Measurements from ENCODE around the gene NRARP. TPM values are rescaled to one million over a fixed set of nuclear protein-coding genes. Genes with fewer than 3 reads are reported as not detected.

NRARP gene
- total RNA-seq, 1 experiment from 2014 or later, result 7.4 TPM

DNA sequence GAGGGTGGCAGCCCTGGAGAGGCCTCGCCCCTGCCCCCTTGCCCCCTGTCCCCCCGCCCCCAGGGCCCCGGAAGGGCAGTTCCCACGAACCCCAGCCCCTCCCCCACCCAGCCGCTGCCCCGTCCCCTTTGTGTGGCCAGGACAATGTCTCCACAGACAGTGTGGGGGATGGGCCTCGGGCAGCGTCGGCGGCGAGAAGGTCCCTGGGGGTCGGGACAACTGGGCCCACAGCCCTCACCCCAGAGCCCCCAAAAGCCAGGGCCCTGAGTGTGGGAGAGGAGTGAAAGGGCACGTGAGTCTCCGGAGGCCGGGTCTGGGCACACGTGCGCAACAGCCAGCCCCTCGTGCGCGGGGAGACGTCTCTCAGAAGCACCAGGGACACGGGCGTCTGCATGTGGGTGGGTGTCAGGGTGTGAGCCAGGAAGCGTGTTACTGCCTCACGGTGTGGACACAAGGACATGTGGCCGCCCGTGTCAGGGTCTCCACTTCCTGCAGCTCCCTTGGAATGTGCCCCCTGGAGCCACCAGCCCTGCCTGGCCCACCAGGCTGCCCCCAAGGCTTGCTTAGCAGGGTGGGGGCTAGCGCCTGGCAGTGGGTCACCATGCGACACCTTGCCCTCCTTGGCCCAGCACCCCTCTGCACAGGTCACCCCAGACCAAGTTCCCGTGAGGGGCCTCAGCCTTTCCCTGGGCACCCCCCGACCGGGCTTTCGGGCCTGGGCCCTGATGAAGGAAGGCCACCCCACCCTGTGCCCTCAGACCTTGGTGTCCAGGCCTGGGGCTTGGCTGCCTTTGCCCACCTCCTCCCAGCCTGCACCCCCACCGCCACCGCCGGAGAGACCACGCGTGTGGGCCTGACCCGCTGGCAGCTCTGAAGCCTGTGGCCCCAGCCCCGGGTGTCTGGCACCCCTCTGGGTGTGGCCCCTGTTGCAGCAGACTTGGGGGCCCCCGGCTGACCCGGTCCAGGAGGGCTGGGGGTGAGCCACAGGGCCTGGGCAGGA lies 12.8 kb upstream of the NRARP start:
- Histone ChIP-seq H3K9me3 (ENCODE audit: low read depth, low read length, poor library complexity, severe bottlenecking) (no peaks in the 10 kb centered on the region), H3K36me3 (ENCODE audit: insufficient read depth, low read length, poor library complexity, severe bottlenecking) (no peaks in the 10 kb centered on the region), H3K4me3 (ENCODE audit: low read depth, low read length, poor library complexity, severe bottlenecking) (no peak overlapping the region), H3K27me3 (replicated peaks; ENCODE audit: insufficient read depth, low read depth, low read length, poor library complexity) (no peaks in the 10 kb centered on the region), H3K4me1 (ENCODE audit: insufficient read depth, low read length, poor library complexity, severe bottlenecking) (peaks cover 13% of the 10 kb centered on the region), H3K27ac (ENCODE audit: low read depth, low read length, poor library complexity, severe bottlenecking) (no peak overlapping the region)
- POLR2A ChIA-PET (ENCODE audit: low non-redundant PET), result no interaction called here
- CTCF ChIA-PET, result no interaction called here
- intact Hi-C loops (cut with micrococcal nuclease; ENCODE audit: unreplicated experiment), result no loop called here
- no TSS peak for BruUV-seq (replicated peaks)
- DNase-seq (ENCODE audit: low spot score), result no peak
- TF ChIP-seq, protein P1, sequence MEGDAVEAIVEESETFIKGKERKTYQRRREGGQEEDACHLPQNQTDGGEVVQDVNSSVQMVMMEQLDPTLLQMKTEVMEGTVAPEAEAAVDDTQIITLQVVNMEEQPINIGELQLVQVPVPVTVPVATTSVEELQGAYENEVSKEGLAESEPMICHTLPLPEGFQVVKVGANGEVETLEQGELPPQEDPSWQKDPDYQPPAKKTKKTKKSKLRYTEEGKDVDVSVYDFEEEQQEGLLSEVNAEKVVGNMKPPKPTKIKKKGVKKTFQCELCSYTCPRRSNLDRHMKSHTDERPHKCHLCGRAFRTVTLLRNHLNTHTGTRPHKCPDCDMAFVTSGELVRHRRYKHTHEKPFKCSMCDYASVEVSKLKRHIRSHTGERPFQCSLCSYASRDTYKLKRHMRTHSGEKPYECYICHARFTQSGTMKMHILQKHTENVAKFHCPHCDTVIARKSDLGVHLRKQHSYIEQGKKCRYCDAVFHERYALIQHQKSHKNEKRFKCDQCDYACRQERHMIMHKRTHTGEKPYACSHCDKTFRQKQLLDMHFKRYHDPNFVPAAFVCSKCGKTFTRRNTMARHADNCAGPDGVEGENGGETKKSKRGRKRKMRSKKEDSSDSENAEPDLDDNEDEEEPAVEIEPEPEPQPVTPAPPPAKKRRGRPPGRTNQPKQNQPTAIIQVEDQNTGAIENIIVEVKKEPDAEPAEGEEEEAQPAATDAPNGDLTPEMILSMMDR (conservative IDR thresholded peaks at IDR 0.05; ENCODE audit: low read depth, low read length), result no peak
- TF ChIP-seq EZH2 (IDR thresholded peaks at IDR 0.05; ENCODE audit: borderline replicate concordance, low read depth, low read length, poor library complexity, severe bottlenecking), result no peak

DNA sequence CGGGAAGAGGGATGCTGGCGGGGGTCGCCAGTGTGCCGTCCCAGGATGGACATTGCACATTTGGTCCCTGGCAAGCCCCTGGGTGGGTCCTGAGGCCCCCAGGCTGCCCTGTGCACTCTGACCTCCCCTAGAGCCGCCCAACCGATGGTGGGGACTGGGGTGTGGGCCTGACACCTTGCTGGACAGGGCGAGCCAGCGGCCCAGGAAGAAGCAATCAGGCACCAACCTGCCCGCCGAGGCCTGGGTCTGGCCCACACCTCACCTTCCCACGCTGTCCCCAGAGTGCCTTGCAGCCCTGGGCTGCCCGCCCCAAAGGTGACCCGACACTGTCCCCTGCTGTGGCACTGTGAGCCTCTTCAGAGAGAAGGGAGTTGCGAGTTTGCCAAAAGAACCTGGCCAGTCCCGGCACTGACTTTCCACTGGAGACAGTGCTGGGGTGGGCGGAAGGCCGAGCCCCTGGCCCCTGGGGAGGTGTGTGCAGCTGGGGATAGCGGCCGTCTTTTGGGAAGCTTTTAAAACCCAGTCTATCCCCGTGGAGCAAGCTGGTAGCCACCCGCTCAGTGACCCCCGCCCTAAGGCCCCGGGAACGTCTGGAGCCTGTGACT lies 12.0 kb upstream of the NRARP start:
- no peaks in the 10 kb centered on the region for H3K36me3 ChIP-seq (ENCODE audit: insufficient read depth, low read length, poor library complexity, severe bottlenecking)
- no peak overlapping the region for H3K27ac ChIP-seq (ENCODE audit: low read depth, low read length, poor library complexity, severe bottlenecking)
- no peak for TF ChIP-seq EZH2 (IDR thresholded peaks at IDR 0.05; ENCODE audit: borderline replicate concordance, low read depth, low read length, poor library complexity, severe bottlenecking)
- TF ChIP-seq, protein P1 (conservative IDR thresholded peaks at IDR 0.05; ENCODE audit: low read depth, low read length), result no peak
- POLR2A ChIA-PET (ENCODE audit: low non-redundant PET), result no interaction called here
- DNase-seq (ENCODE audit: low spot score), result no peak
- no peaks in the 10 kb centered on the region for H3K9me3 ChIP-seq (ENCODE audit: low read depth, low read length, poor library complexity, severe bottlenecking)
- no TSS peak for BruUV-seq (replicated peaks)
- no peaks in the 10 kb centered on the region for H3K27me3 ChIP-seq (replicated peaks; ENCODE audit: insufficient read depth, low read depth, low read length, poor library complexity)
- H3K4me1 ChIP-seq (ENCODE audit: insufficient read depth, low read length, poor library complexity, severe bottlenecking), result peaks cover 13% of the 10 kb centered on the region
- CTCF ChIA-PET, result no interaction called here
- intact Hi-C loops (cut with micrococcal nuclease; ENCODE audit: unreplicated experiment), result no loop called here
- no peak overlapping the region for H3K4me3 ChIP-seq (ENCODE audit: low read depth, low read length, poor library complexity, severe bottlenecking)

DNA sequence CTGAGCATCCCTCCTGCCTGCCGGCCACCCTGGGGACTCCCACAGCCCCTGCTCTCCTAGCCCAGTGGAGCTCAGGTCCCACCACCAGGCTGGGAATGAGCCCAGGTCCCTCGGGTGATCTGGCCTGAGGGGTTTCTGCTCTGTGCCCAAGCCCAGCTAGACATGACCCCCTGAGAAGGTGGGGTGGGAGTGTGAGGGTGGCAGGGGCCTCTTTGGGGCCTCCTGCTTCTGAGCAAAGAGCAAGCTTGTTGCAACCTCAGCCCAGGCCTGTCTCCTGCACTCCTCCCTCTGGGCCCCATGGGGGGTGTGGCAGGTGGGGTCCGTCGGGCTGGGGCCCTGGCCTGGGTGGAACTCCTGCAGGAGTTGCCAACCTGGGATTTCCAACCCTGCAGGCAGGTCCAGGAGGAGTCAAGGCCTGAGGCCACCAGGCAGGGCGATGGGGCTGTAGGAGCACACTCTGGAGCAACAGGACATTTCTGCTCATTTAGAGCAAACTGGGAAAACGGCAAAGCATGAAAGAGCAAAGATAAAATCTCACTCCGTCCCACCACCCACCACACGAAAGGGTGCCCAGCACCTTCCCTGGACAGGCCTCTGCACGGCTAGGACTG lies 11.4 kb upstream of the NRARP start:
- no peak for DNase-seq (ENCODE audit: low spot score)
- ChIA-PET POLR2A (ENCODE audit: low non-redundant PET) (no interaction called here), CTCF (no interaction called here)
- no TSS peak for BruUV-seq (replicated peaks)
- Histone ChIP-seq H3K4me3 (ENCODE audit: low read depth, low read length, poor library complexity, severe bottlenecking) (no peak overlapping the region), H3K27me3 (replicated peaks; ENCODE audit: insufficient read depth, low read depth, low read length, poor library complexity) (no peaks in the 10 kb centered on the region), H3K27ac (ENCODE audit: low read depth, low read length, poor library complexity, severe bottlenecking) (no peak overlapping the region), H3K36me3 (ENCODE audit: insufficient read depth, low read length, poor library complexity, severe bottlenecking) (no peaks in the 10 kb centered on the region), H3K9me3 (ENCODE audit: low read depth, low read length, poor library complexity, severe bottlenecking) (no peaks in the 10 kb centered on the region), H3K4me1 (ENCODE audit: insufficient read depth, low read length, poor library complexity, severe bottlenecking) (peaks cover 13% of the 10 kb centered on the region)
- no peak for TF ChIP-seq EZH2 (IDR thresholded peaks at IDR 0.05; ENCODE audit: borderline replicate concordance, low read depth, low read length, poor library complexity, severe bottlenecking)
- TF ChIP-seq, protein P1 (conservative IDR thresholded peaks at IDR 0.05; ENCODE audit: low read depth, low read length), result no peak
- intact Hi-C loops (cut with micrococcal nuclease; ENCODE audit: unreplicated experiment), result no loop called here
